ENCODE results near the gene AMN1. TPM values are rescaled to one million over a fixed set of nuclear protein-coding genes. Genes with fewer than 3 reads are reported as not detected.

AMN1 gene
- total RNA-seq, 1 experiment from 2014 or later, result 9.6 TPM

DNA sequence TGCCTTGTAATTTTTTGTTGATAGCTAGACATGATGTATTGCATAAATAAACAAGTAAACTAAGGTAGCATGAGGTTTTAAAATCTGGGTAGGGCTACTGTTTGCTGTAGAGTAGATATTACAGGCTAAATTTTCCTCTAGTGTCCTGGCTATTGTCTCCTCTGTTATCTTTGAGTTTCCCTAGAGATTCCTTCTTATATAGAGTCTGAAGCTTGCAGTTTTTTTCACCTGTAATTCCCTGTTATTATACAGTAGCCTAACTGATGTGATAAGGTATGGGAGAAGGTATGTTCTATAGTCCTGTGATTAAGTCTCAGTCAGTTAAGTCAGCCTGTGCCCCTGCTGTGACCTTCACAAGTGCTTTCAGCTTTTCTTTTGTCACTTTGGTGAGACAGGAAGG lies 59.8 kb downstream of the AMN1 start:
- no peak overlapping the region for H2AK5ac ChIP-seq (ENCODE audit: insufficient read length, low read length)
- no peak overlapping the region for H2BK12ac ChIP-seq (ENCODE audit: insufficient read length, low read depth, low read length)
- no peak overlapping the region for H3K18ac ChIP-seq (ENCODE audit: insufficient read length, low read depth, low read length)
- H2BK15ac ChIP-seq (ENCODE audit: low read depth, low read length), result no peak overlapping the region
- H3K9me3 Mint-ChIP-seq, result peaks cover 30 to 35% of the 10 kb centered on the region in 2 experiments
- TF ChIP-seq CTCF (conservative IDR thresholded peaks at IDR 0.05), result no peak
- no peak for DNase-seq
- no peaks in the 10 kb centered on the region for H3K23me2 ChIP-seq (ENCODE audit: insufficient read length, low read depth, low read length, poor library complexity, severe bottlenecking)
- no peak overlapping the region for H2BK120ac ChIP-seq (ENCODE audit: low read depth, low read length, poor library complexity, severe bottlenecking)
- H4K20me1 ChIP-seq (ENCODE audit: control insufficient read depth, insufficient read depth, insufficient read length), result no peaks in the 10 kb centered on the region
- peaks cover 23 to 44% (median 43%) of the 10 kb centered on the region in 3 experiments for H3K36me3 Mint-ChIP-seq (ENCODE audit: insufficient read depth in 1 of 3, low read depth in 3 of 3)
- H3K4me1 ChIP-seq (ENCODE audit: insufficient read depth, low read length), result no peaks in the 10 kb centered on the region
- H4K91ac ChIP-seq (ENCODE audit: insufficient read length, low read depth, low read length), result no peak overlapping the region
- no peak overlapping the region for H3K27ac ChIP-seq (ENCODE audit: insufficient read length, low read depth, low read length)
- H3K27ac Mint-ChIP-seq, result no peak overlapping the region
- peaks cover 9 to 11% of the 10 kb centered on the region in 2 experiments for H3K4me1 Mint-ChIP-seq
- H3K27me3 Mint-ChIP-seq (ENCODE audit: low read depth), result peaks cover 2% of the 10 kb centered on the region; the same call in 1 of the 2 replicates
- H3K9ac ChIP-seq (ENCODE audit: extremely low read depth, insufficient read length, low read length), result no peak overlapping the region
- no peak overlapping the region for H3K56ac ChIP-seq (ENCODE audit: insufficient read length, low read depth, low read length)
- no peak overlapping the region for H2AFZ ChIP-seq (ENCODE audit: low read length)
- no peaks in the 10 kb centered on the region for H3K79me2 ChIP-seq (ENCODE audit: insufficient read depth, low read length)
- no peak overlapping the region for H3K14ac ChIP-seq (ENCODE audit: insufficient read depth, low read length)
- no peak overlapping the region for H3K4me3 Mint-ChIP-seq
- peaks cover 17% of the 10 kb centered on the region for H3K9me3 ChIP-seq (ENCODE audit: control insufficient read depth, low read depth, low read length)
- no peak overlapping the region for H3T11ph ChIP-seq (ENCODE audit: low read length)
- no peak overlapping the region for H4K8ac ChIP-seq (replicated peaks; ENCODE audit: insufficient read length, low read depth, low read length)
- no peak overlapping the region for H3K4ac ChIP-seq (ENCODE audit: low read depth, low read length)
- H3K79me1 ChIP-seq (ENCODE audit: insufficient read depth, low read depth, low read length, poor library complexity, severe bottlenecking), result no peaks in the 10 kb centered on the region
- no peak overlapping the region for H3K4me2 ChIP-seq (ENCODE audit: insufficient read depth, insufficient read length, low read length)
- H3K23ac ChIP-seq (ENCODE audit: insufficient read length, low read depth, low read length), result no peak overlapping the region
- H2BK5ac ChIP-seq (ENCODE audit: insufficient read length, low read length), result no peak overlapping the region
- H4K5ac ChIP-seq (ENCODE audit: insufficient read length, low read depth, low read length), result no peak overlapping the region
- H3K27me3 ChIP-seq (ENCODE audit: insufficient read depth, low read length), result no peaks in the 10 kb centered on the region
- H2BK20ac ChIP-seq (ENCODE audit: low read depth, low read length, poor library complexity, severe bottlenecking), result no peak overlapping the region

All from H9 (cell line).